PC-3 (cell line): ENCODE data around the gene DNM3. TPM values are rescaled to one million over a fixed set of nuclear protein-coding genes. Genes with fewer than 3 reads are reported as not detected.

Experiments used
- ATAC-seq: fragments of 200-7000 bp; cut with Tn5 transposase; 2 replicates; pipeline ENCODE4 v1.9.1; 2020; ENCODE audit warnings: mild to moderate bottlenecking, moderate library complexity
- BruUV-seq: library from RNA; stranded (reverse); fragments of 400-500 nt; replicated peaks from 2 replicates; lab custom pipeline; 2021; lab: Mats Ljungman, UMichigan
- CTCF ChIA-PET: fragments of 300-600 bp; sonication (Branson Sonifier 250); formaldehyde crosslinking; loops from one replicate; lab custom pipeline; 2022; ENCODE audit warnings: antibody characterized with exemption; lab: Charles Lee
- POLR2A ChIA-PET: fragments of 300-600 bp; sonication (Branson Sonifier 250); formaldehyde crosslinking; loops from one replicate; lab custom pipeline; 2022; ENCODE audit warnings: antibody characterized with exemption; ENCODE audit not compliant: unreplicated experiment; lab: Charles Lee
- DNase-seq: peaks from one replicate; pipeline ENCODE4 v3.0.0-alpha.2; 2015
- H2AFZ ChIP-seq: fragments of 300-600 bp; sonication (generic); 2 replicates; pipeline ENCODE4 v1.6.0; 2016; ENCODE audit warnings: antibody characterized with exemption, low read length
- H3F3A ChIP-seq: fragments of 300-600 bp; sonication (generic); one replicate; pipeline ENCODE4 v1.6.0; 2017; ENCODE audit warnings: antibody characterized with exemption, low read length, control low read depth, mild to moderate bottlenecking; ENCODE audit not compliant: unreplicated experiment
- H3K27ac ChIP-seq: fragments of 300-600 bp; sonication (generic); 2 replicates; pipeline ENCODE4 v1.5.1; 2016; ENCODE audit warnings: mild to moderate bottlenecking, low read length
- H3K27me3 ChIP-seq: fragments of 300-600 bp; sonication (generic); 2 replicates; pipeline ENCODE4 v1.6.1; 2016; ENCODE audit warnings: low read length, mixed read lengths
- H3K36me3 ChIP-seq: fragments of 300-600 bp; sonication (generic); 2 replicates; pipeline ENCODE4 v1.6.1; 2016; ENCODE audit warnings: low read depth, mixed run types, low read length, mixed read lengths
- H3K4me1 ChIP-seq: fragments of 300-600 bp; sonication (generic); 2 replicates; pipeline ENCODE4 v1.5.1; 2016; ENCODE audit warnings: low read length; ENCODE audit not compliant: insufficient read depth
- H3K4me2 ChIP-seq: fragments of 300-600 bp; sonication (generic); 2 replicates; pipeline ENCODE4 v1.6.0; 2016; ENCODE audit warnings: low read length
- H3K4me3 ChIP-seq: fragments of 300-600 bp; sonication (generic); 2 replicates; pipeline ENCODE4 v1.5.1; 2016; ENCODE audit warnings: mild to moderate bottlenecking, low read length, mixed read lengths
- H3K79me2 ChIP-seq: fragments of 300-600 bp; sonication (generic); 2 replicates; pipeline ENCODE4 v1.6.1; 2017; ENCODE audit warnings: low read length, mixed read lengths
- H3K9ac ChIP-seq: fragments of 300-600 bp; sonication (generic); 2 replicates; pipeline ENCODE4 v1.6.0; 2016; ENCODE audit warnings: mild to moderate bottlenecking, low read length
- H3K9me2 ChIP-seq: fragments of 300-600 bp; sonication (generic); replicated peaks from 2 replicates; pipeline ENCODE4 v1.6.1; 2016; ENCODE audit warnings: mixed run types, low read length, mixed read lengths
- H3K9me3 ChIP-seq: fragments of 300-600 bp; sonication (generic); 2 replicates; pipeline ENCODE4 v1.6.1; 2016; ENCODE audit warnings: low read length, mixed read lengths
- H4K20me1 ChIP-seq: fragments of 300-600 bp; sonication (generic); 2 replicates; pipeline ENCODE4 v1.6.1; 2016; ENCODE audit warnings: low read length, mixed read lengths
- CTCF ChIP-seq: fragments of 300-600 bp; sonication (generic); conservative IDR thresholded peaks from 2 replicates; pipeline ENCODE4 v1.5.1; 2017; ENCODE audit warnings: antibody characterized with exemption, low read depth, mild to moderate bottlenecking, low read length
- EZH2 ChIP-seq: fragments of 300-600 bp; sonication (generic); IDR thresholded peaks from one replicate; pipeline ENCODE4 v1.6.1; 2017; ENCODE audit warnings: antibody characterized with exemption, mild to moderate bottlenecking, low read length; ENCODE audit not compliant: unreplicated experiment
- EZH2phosphoT487 ChIP-seq: fragments of 300-600 bp; sonication (generic); IDR thresholded peaks from 2 replicates; pipeline ENCODE4 v1.6.1; 2018; ENCODE audit warnings: mild to moderate bottlenecking, antibody characterized with exemption, low read length, borderline replicate concordance
- intact Hi-C: fragments of 100-400 bp; cut with micrococcal nuclease; formaldehyde crosslinking; loops from 2 replicates; pipeline ENCODE4 v1.9.0; 2023
- total RNA-seq: library from RNA; depleted of rRNA; stranded (reverse); fragments of >200 nt; gene quantifications from 2 replicates; pipeline ENCODE4 v1.2.3, GENCODE V29; 2014

The DNM3 gene
- total RNA-seq, 1 experiment from 2014 or later: 0.98 TPM

- Histone ChIP-seq H3F3A (no peaks in the 10 kb centered on the region), H3K9me2 (no peaks in the 10 kb centered on the region), H3K9ac (no peak overlapping the region), H3K4me3 (no peak overlapping the region), H4K20me1 (no peaks in the 10 kb centered on the region), H3K9me3 (no peaks in the 10 kb centered on the region), H3K27me3 (no peaks in the 10 kb centered on the region), H3K4me1 (no peaks in the 10 kb centered on the region), H2AFZ (no peak overlapping the region), H3K27ac (no peak overlapping the region), H3K4me2 (no peak overlapping the region), H3K36me3 (no peaks in the 10 kb centered on the region), H3K79me2 (no peaks in the 10 kb centered on the region)
- ATAC-seq (no peak), DNase-seq (no peak)
- TF ChIP-seq CTCF (no peak), EZH2phosphoT487 (no peak), EZH2 (no peak)
- CTCF ChIA-PET: no interaction called here
- no TSS peak for BruUV-seq
- POLR2A ChIA-PET: no interaction called here
- intact Hi-C loops: no loop called here
Observed at GRCh38 chr1:172332230-172332629, 490.9 kb downstream of the DNM3 start.

GRCh38 chr1:172335377-172335776 is 494.1 kb downstream of the DNM3 start:
- Histone ChIP-seq H3K36me3 (no peaks in the 10 kb centered on the region), H3K4me3 (no peak overlapping the region), H3K27ac (no peak overlapping the region), H3K4me2 (no peak overlapping the region), H3F3A (no peaks in the 10 kb centered on the region), H3K9me2 (no peaks in the 10 kb centered on the region), H3K9me3 (no peaks in the 10 kb centered on the region), H3K4me1 (no peaks in the 10 kb centered on the region), H4K20me1 (no peaks in the 10 kb centered on the region), H2AFZ (no peak overlapping the region), H3K9ac (no peak overlapping the region), H3K27me3 (no peaks in the 10 kb centered on the region), H3K79me2 (no peaks in the 10 kb centered on the region)
- intact Hi-C loops: no loop called here
- TF ChIP-seq EZH2phosphoT487 (no peak), CTCF (no peak), EZH2 (no peak)
- DNase-seq (no peak), ATAC-seq (no peak)
- CTCF ChIA-PET: interaction anchor here (0.7 kb wide), 1 partner anchor 170 kb away, joined by 4 read pairs; no protein-coding TSS in a partner anchor
- BruUV-seq: no TSS peak
- POLR2A ChIA-PET: no interaction called here

GRCh38 chr1:172338295-172338735 is 497.0 kb downstream of the DNM3 start:
- POLR2A ChIA-PET: no interaction called here
- H3K9ac ChIP-seq: no peak overlapping the region

More at GRCh38 chr1:172338295-172338735, 497.0 kb downstream of the DNM3 start:
- intact Hi-C loops: no loop called here
- H3K27me3 ChIP-seq: no peaks in the 10 kb centered on the region
- H3K4me1 ChIP-seq: peaks cover 13% of the 10 kb centered on the region
- H3K27ac ChIP-seq: no peak overlapping the region
- H2AFZ ChIP-seq: no peak overlapping the region
- H3K79me2 ChIP-seq: no peaks in the 10 kb centered on the region
- H3K4me3 ChIP-seq: no peak overlapping the region
- H3K4me2 ChIP-seq: no peak overlapping the region
- H3K9me3 ChIP-seq: no peaks in the 10 kb centered on the region
- CTCF ChIA-PET: no interaction called here
- DNase-seq (no peak), ATAC-seq (no peak)
- H3F3A ChIP-seq: peaks cover under 1% of the 10 kb centered on the region
- no peaks in the 10 kb centered on the region for H4K20me1 ChIP-seq
- H3K36me3 ChIP-seq: no peaks in the 10 kb centered on the region
- no TSS peak for BruUV-seq
- no peaks in the 10 kb centered on the region for H3K9me2 ChIP-seq
- TF ChIP-seq EZH2phosphoT487 (no peak), CTCF (no peak), EZH2 (no peak)
